ENCODE measurements around the gene GALK2.
"Not testable (repeated sequence)": the region's sequence is repeated elsewhere in the genome, so short reads cannot be mapped to it uniquely, and the experiment has no call there.

The GALK2 gene

GRCh38 chr15:49223536-49224274, 53.7 kb downstream of the GALK2 start:
- no peak for DNase-seq

GRCh38 chr15:49225572-49226281, 55.7 kb downstream of the GALK2 start:
- no peak for DNase-seq

GRCh38 chr15:49227602-49228001, 57.6 kb downstream of the GALK2 start:
- no peak for DNase-seq

- DNase-seq: no peak
These were observed 59.9 kb downstream of the GALK2 start for GRCh38 chr15:49229922-49230321.

- no peak for DNase-seq
These were observed 62.3 kb downstream of the GALK2 start for GRCh38 chr15:49232236-49232806.

- DNase-seq: peak; percentile 24 to 77 (median 39)
These were observed 65.5 kb downstream of the GALK2 start for GRCh38 chr15:49235446-49236124.

- DNase-seq: no peak
These were observed 66.8 kb downstream of the GALK2 start for GRCh38 chr15:49236869-49237268.

- DNase-seq: no peak
These were observed 68.3 kb downstream of the GALK2 start for GRCh38 chr15:49238342-49238741.

- no peak for DNase-seq
These were observed 69.1 kb downstream of the GALK2 start for GRCh38 chr15:49239105-49239504.

GRCh38 chr15:49242820-49243219, 72.8 kb downstream of the GALK2 start:
- DNase-seq: no peak

GRCh38 chr15:49247556-49248110, 77.6 kb downstream of the GALK2 start:
- DNase-seq: no peak

- DNase-seq: no peak
These were observed 78.2 kb downstream of the GALK2 start for GRCh38 chr15:49248291-49248690.

GRCh38 chr15:49255966-49256759, 86.1 kb downstream of the GALK2 start:
- peak in 2 of 3 experiments; percentile 1 to 66 for DNase-seq

GRCh38 chr15:49265117-49265516, 95.1 kb downstream of the GALK2 start:
- not testable (repeated sequence) for DNase-seq

GRCh38 chr15:49265911-49266310, 95.9 kb downstream of the GALK2 start:
- peak; percentile 4 to 30 (median 17) for DNase-seq

- no peak for DNase-seq
These were observed 100.7 kb downstream of the GALK2 start for GRCh38 chr15:49270541-49271421.

GRCh38 chr15:49273734-49274318, 103.8 kb downstream of the GALK2 start:
- DNase-seq: peak in 1 of 3 experiments; percentile 4

- DNase-seq: no peak
These were observed 108.7 kb downstream of the GALK2 start for GRCh38 chr15:49278751-49279150.

GRCh38 chr15:49279521-49280456, 109.7 kb downstream of the GALK2 start:
- DNase-seq: peak in 2 of 3 experiments; percentile 0 to 12

GRCh38 chr15:49282366-49282765, 112.3 kb downstream of the GALK2 start:
- DNase-seq: no peak
